ENCODE measurements around the gene GRN. TPM values are rescaled to one million over a fixed set of nuclear protein-coding genes. Genes with fewer than 3 reads are reported as not detected.

GRN gene
- total RNA-seq, 5 donors from 2014 or later (not counting 1 experiment from before 2014, with no cell fraction given): 21.0 to 48.3 (median 40.1) TPM

GRCh38 chr17:44351961-44352827 lies 7.1 kb downstream of the GRN start:
- H3K4me3 ChIP-seq (ENCODE audit: control insufficient read depth in 1 of 2, extremely low read depth in 1 of 2, low read length in 1 of 2): no peak overlapping the region
- H3K9me3 ChIP-seq: no peaks in the 10 kb centered on the region
- peaks cover 4 to 16% (median 5%) of the 10 kb centered on the region in 3 donors for H3K4me1 Mint-ChIP-seq
- no peak for ATAC-seq (replicated peaks in 1 of 4)
- H3K36me3 ChIP-seq (ENCODE audit: control insufficient read depth in 2 of 2, extremely low read depth in 1 of 2, insufficient read depth in 1 of 2, low read length in 1 of 2): peaks cover 0 to 9% of the 10 kb centered on the region in 2 donors
- no peak overlapping the region for H3K27ac Mint-ChIP-seq
- no peaks in the 10 kb centered on the region for H3K9me3 Mint-ChIP-seq
- H3K27me3 ChIP-seq (replicated peaks in 1 of 2; ENCODE audit: control insufficient read depth in 2 of 2, extremely low read depth in 1 of 2, insufficient read depth in 2 of 2, low read length in 1 of 2): peaks cover 0 to 20% of the 10 kb centered on the region in 2 experiments
- H3K27me3 Mint-ChIP-seq: no peaks in the 10 kb centered on the region
- peak overlapping the region; percentile 64 to 70 (median 65) for H3K4me3 Mint-ChIP-seq
- ChIA-PET POLR2A (no interaction called here), CTCF (interaction anchor here in 1 of 2 donors (0.8 kb wide), 1 partner anchor 12 kb away, joined by 6 read pairs; no protein-coding TSS in a partner anchor)
- WGBS (ENCODE audit: insufficient coverage): 90% methylated on average over 32 of the region's 36 CpGs
- peaks cover 3% of the 10 kb centered on the region for H3K36me3 Mint-ChIP-seq
- peaks cover 0 to 15% of the 10 kb centered on the region in 2 experiments for H3K4me1 ChIP-seq (ENCODE audit: control insufficient read depth in 1 of 2, extremely low read depth in 1 of 2, insufficient read depth in 2 of 2, low read length in 2 of 2)
- no peak overlapping the region for H3K27ac ChIP-seq (ENCODE audit: low read length)
- no peak for DNase-seq

GRCh38 chr17:44352828-44353671 lies 7.9 kb downstream of the GRN start:
- POLR2A ChIA-PET: no interaction called here
- no peak overlapping the region for H3K27ac ChIP-seq (ENCODE audit: low read length)

GRCh38 chr17:44353672-44354331 lies 8.7 kb downstream of the GRN start:
- Histone ChIP-seq H3K4me1 (ENCODE audit: control insufficient read depth in 1 of 2, extremely low read depth in 1 of 2, insufficient read depth in 2 of 2, low read length in 2 of 2) (peaks cover 0 to 15% of the 10 kb centered on the region in 2 experiments), H3K9me3 (no peaks in the 10 kb centered on the region), H3K27ac (ENCODE audit: low read length) (no peak overlapping the region), H3K27me3 (replicated peaks in 1 of 2; ENCODE audit: control insufficient read depth in 2 of 2, extremely low read depth in 1 of 2, insufficient read depth in 2 of 2, low read length in 1 of 2) (peaks cover 0 to 20% of the 10 kb centered on the region in 2 experiments), H3K36me3 (ENCODE audit: control insufficient read depth in 2 of 2, extremely low read depth in 1 of 2, insufficient read depth in 1 of 2, low read length in 1 of 2) (peaks cover 0 to 9% of the 10 kb centered on the region in 2 donors), H3K4me3 (ENCODE audit: control insufficient read depth in 1 of 2, extremely low read depth in 1 of 2, low read length in 1 of 2) (peak overlapping the region; percentile 36 to 66)
- no peaks in the 10 kb centered on the region for H3K27me3 Mint-ChIP-seq
- peaks cover 3% of the 10 kb centered on the region for H3K36me3 Mint-ChIP-seq
- ATAC-seq (replicated peaks in 1 of 4) (peak; percentile 32 to 37 (median 36)), DNase-seq (peak in 9 of 35 experiments; percentile 9 to 35 (median 23))
- peak overlapping the region; percentile 52 to 58 (median 54) for H3K4me3 Mint-ChIP-seq
- WGBS (ENCODE audit: insufficient coverage): 15% methylated on average over 98 of the region's 98 CpGs
- ChIA-PET POLR2A (no interaction called here), CTCF (interaction anchor here (0.5 to 1.7 kb wide), 4 partner anchors 27 to 137 kb away, joined by 3 to 5 read pairs (median 3); no protein-coding TSS in a partner anchor)
- no peak overlapping the region for H3K27ac Mint-ChIP-seq
- H3K4me1 Mint-ChIP-seq: peaks cover 5 to 12% (median 7%) of the 10 kb centered on the region in 3 donors
- no peaks in the 10 kb centered on the region for H3K9me3 Mint-ChIP-seq

More at GRCh38 chr17:44352828-44353671, 7.9 kb downstream of the GRN start:
- CTCF ChIA-PET: interaction anchor here (0.5 to 0.8 kb wide), 3 partner anchors 11 to 153 kb away, joined by 3 to 6 read pairs (median 3); no protein-coding TSS in a partner anchor
- Mint-ChIP-seq H3K36me3 (peaks cover 3% of the 10 kb centered on the region), H3K4me1 (peaks cover 4 to 15% (median 5%) of the 10 kb centered on the region in 3 donors), H3K4me3 (peak overlapping the region; percentile 64 to 70 (median 65)), H3K27ac (no peak overlapping the region), H3K27me3 (no peaks in the 10 kb centered on the region), H3K9me3 (no peaks in the 10 kb centered on the region)
- ATAC-seq (replicated peaks in 1 of 4) (no peak), DNase-seq (no peak)
- H3K36me3 ChIP-seq (ENCODE audit: control insufficient read depth in 2 of 2, extremely low read depth in 1 of 2, insufficient read depth in 1 of 2, low read length in 1 of 2): peaks cover 0 to 9% of the 10 kb centered on the region in 2 donors
- H3K27me3 ChIP-seq (replicated peaks in 1 of 2; ENCODE audit: control insufficient read depth in 2 of 2, extremely low read depth in 1 of 2, insufficient read depth in 2 of 2, low read length in 1 of 2): peaks cover 0 to 20% of the 10 kb centered on the region in 2 experiments
- WGBS (ENCODE audit: insufficient coverage): 48% methylated on average over 18 of the region's 22 CpGs
- H3K9me3 ChIP-seq: no peaks in the 10 kb centered on the region
- no peak overlapping the region for H3K4me3 ChIP-seq (ENCODE audit: control insufficient read depth in 1 of 2, extremely low read depth in 1 of 2, low read length in 1 of 2)
- H3K4me1 ChIP-seq (ENCODE audit: control insufficient read depth in 1 of 2, extremely low read depth in 1 of 2, insufficient read depth in 2 of 2, low read length in 2 of 2): peaks cover 0 to 15% of the 10 kb centered on the region in 2 experiments

- 43% methylated on average over 57 of the region's 77 CpGs for WGBS (ENCODE audit: insufficient coverage)
- H3K9me3 Mint-ChIP-seq: no peaks in the 10 kb centered on the region
- H3K27me3 ChIP-seq (replicated peaks in 1 of 2; ENCODE audit: control insufficient read depth in 2 of 2, extremely low read depth in 1 of 2, insufficient read depth in 2 of 2, low read length in 1 of 2): peaks cover 0 to 21% of the 10 kb centered on the region in 2 experiments
- H3K4me1 ChIP-seq (ENCODE audit: control insufficient read depth in 1 of 2, extremely low read depth in 1 of 2, insufficient read depth in 2 of 2, low read length in 2 of 2): peaks cover 0 to 15% of the 10 kb centered on the region in 2 experiments
- no peaks in the 10 kb centered on the region for H3K9me3 ChIP-seq
- no peak overlapping the region for H3K27ac Mint-ChIP-seq
- peak overlapping the region; percentile 52 to 72 (median 72) for H3K4me3 Mint-ChIP-seq
- H3K27me3 Mint-ChIP-seq: peaks cover 0 to 4% of the 10 kb centered on the region in 2 donors
- H3K27ac ChIP-seq (ENCODE audit: low read length): no peak overlapping the region
- H3K36me3 ChIP-seq (ENCODE audit: control insufficient read depth in 2 of 2, extremely low read depth in 1 of 2, insufficient read depth in 1 of 2, low read length in 1 of 2): peaks cover 0 to 9% of the 10 kb centered on the region in 2 donors
- DNase-seq (peak in 29 of 35 experiments; percentile 15 to 74 (median 46)), ATAC-seq (replicated peaks in 1 of 4) (peak; percentile 53 to 61 (median 56))
- H3K4me1 Mint-ChIP-seq: peaks cover 9 to 17% (median 12%) of the 10 kb centered on the region in 3 donors
- ChIA-PET POLR2A (interaction anchor here in 1 of 2 donors (0.6 kb wide), 1 partner anchor 9 kb away, joined by 3 read pairs; the partner anchor contains the start of gene FAM171A2), CTCF (interaction anchor here in 1 of 2 donors (0.5 to 1.7 kb wide), 2 partner anchors 28 to 137 kb away, joined by 3 to 5 read pairs; no protein-coding TSS in a partner anchor)
- H3K4me3 ChIP-seq (ENCODE audit: control insufficient read depth in 1 of 2, extremely low read depth in 1 of 2, low read length in 1 of 2): peak overlapping the region in 1 of 2 donors; percentile 66
- peaks cover 3% of the 10 kb centered on the region for H3K36me3 Mint-ChIP-seq
Observed at GRCh38 chr17:44354582-44355561, 9.8 kb downstream of the GRN start.

GRCh38 chr17:44355642-44356099 lies 10.6 kb downstream of the GRN start:
- Mint-ChIP-seq H3K4me1 (peaks cover 9 to 16% (median 10%) of the 10 kb centered on the region in 3 donors), H3K4me3 (peak overlapping the region; percentile 3 to 44 (median 30))
- 65% methylated on average over 5 of the region's 17 CpGs for WGBS (ENCODE audit: insufficient coverage)

More at GRCh38 chr17:44355642-44356099, 10.6 kb downstream of the GRN start:
- H3K9me3 ChIP-seq: no peaks in the 10 kb centered on the region
- H3K36me3 ChIP-seq (ENCODE audit: control insufficient read depth in 2 of 2, extremely low read depth in 1 of 2, insufficient read depth in 1 of 2, low read length in 1 of 2): peaks cover 0 to 9% of the 10 kb centered on the region in 2 donors
- POLR2A ChIA-PET: no interaction called here
- H3K4me3 ChIP-seq (ENCODE audit: control insufficient read depth in 1 of 2, extremely low read depth in 1 of 2, low read length in 1 of 2): no peak overlapping the region
- Mint-ChIP-seq H3K27ac (no peak overlapping the region), H3K27me3 (peaks cover 0 to 4% of the 10 kb centered on the region in 2 donors), H3K36me3 (peaks cover 3% of the 10 kb centered on the region), H3K9me3 (no peaks in the 10 kb centered on the region)
- CTCF ChIA-PET: interaction anchor here in 1 of 2 donors (0.8 to 1.7 kb wide), 2 partner anchors 29 to 930 kb away, joined by 3 to 5 read pairs; no protein-coding TSS in a partner anchor
- DNase-seq: no peak
- ATAC-seq (replicated peaks in 1 of 4): no peak
- H3K4me1 ChIP-seq (ENCODE audit: control insufficient read depth in 1 of 2, extremely low read depth in 1 of 2, insufficient read depth in 2 of 2, low read length in 2 of 2): peaks cover 0 to 14% of the 10 kb centered on the region in 2 experiments
- no peak overlapping the region for H3K27ac ChIP-seq (ENCODE audit: low read length)
- H3K27me3 ChIP-seq (replicated peaks in 1 of 2; ENCODE audit: control insufficient read depth in 2 of 2, extremely low read depth in 1 of 2, insufficient read depth in 2 of 2, low read length in 1 of 2): peaks cover 0 to 23% of the 10 kb centered on the region in 2 experiments
